ENCODE results near the gene SORL1-AS1.

DNA sequence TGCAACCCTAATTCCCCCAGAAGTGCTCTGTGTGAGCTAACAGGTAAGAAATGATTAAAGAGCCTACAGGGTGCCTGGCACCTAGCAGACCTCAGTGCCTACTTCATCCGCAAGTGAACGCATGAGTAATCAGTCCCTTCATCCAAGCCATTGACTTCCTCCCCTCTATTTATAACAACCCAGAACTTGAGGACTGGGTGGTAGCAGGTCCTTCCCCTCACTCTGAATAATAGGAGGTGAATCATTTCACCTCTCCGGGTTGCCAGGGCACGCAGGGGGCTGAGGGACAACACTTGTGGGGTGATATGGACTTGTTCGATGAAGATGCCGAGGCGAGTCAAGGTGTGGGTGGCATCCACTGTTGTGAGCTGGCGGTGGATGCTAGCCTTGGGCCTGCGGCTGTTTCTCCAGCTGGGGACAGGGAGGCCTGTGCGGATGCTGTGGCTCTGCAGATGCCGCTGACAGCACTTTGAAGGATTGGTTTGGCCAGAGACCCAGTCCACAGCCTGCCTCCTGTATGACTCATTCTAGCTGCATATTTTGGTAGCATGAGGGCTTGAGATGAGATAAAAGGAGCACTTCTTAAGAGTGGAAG, 11.7 kb upstream of the SORL1-AS1 start:
- TF ChIP-seq POLR2AphosphoS5 (IDR thresholded peaks at IDR 0.05; ENCODE audit: borderline replicate concordance, low read depth, low read length) (no peak), EZH2 (IDR thresholded peaks at IDR 0.05) (no peak), FOXP2 (optimal IDR thresholded peaks at IDR 0.05; ENCODE audit: control extremely low read depth, extremely low read length, insufficient read depth) (no peak)

All from SK-N-MC (cell line).